CD4-positive, alpha-beta T cell treated with Interleukin-15 for 4 hours (primary cell): ENCODE results near the gene RIF1.
"Not testable (repeated sequence)": the region's sequence is repeated elsewhere in the genome, so short reads cannot be mapped to it uniquely, and the experiment has no call there.

ENCODE experiments used
- DNase-seq: peaks from one replicate; pipeline ENCODE4 v3.0.0-alpha.2; 2020; ENCODE audit warnings: low spot score

Gene RIF1

GRCh38 chr2:151409601-151410484, at the start of gene RIF1:
Gene RIF1 (plus strand): TSS chr2:151409902. CDS start chr2:151410424, 522 bp downstream.
- DNase-seq = peak; percentile 72

GRCh38 chr2:151361674-151362370, 47.9 kb upstream of the RIF1 start:
- DNase-seq = no peak

- no peak for DNase-seq
These were observed 46.0 kb upstream of the RIF1 start for GRCh38 chr2:151363709-151364108.

- no peak for DNase-seq
These were observed 42.1 kb upstream of the RIF1 start for GRCh38 chr2:151367571-151367970.

GRCh38 chr2:151374436-151374835, 35.3 kb upstream of the RIF1 start:
- no peak for DNase-seq

GRCh38 chr2:151379169-151379568, 30.5 kb upstream of the RIF1 start:
- no peak for DNase-seq

GRCh38 chr2:151380580-151381235, 29.0 kb upstream of the RIF1 start:
- no peak for DNase-seq

- no peak for DNase-seq
These were observed 28.4 kb upstream of the RIF1 start for GRCh38 chr2:151381266-151381665.

- no peak for DNase-seq
These were observed 21.7 kb upstream of the RIF1 start for GRCh38 chr2:151388011-151388410.

GRCh38 chr2:151391436-151391835, 18.3 kb upstream of the RIF1 start:
- DNase-seq = no peak

- no peak for DNase-seq
These were observed 15.2 kb upstream of the RIF1 start for GRCh38 chr2:151394509-151394908.

GRCh38 chr2:151395509-151396374, 14.0 kb upstream of the RIF1 start:
- no peak for DNase-seq

GRCh38 chr2:151399981-151400380, 9.7 kb upstream of the RIF1 start:
- DNase-seq = no peak

- no peak for DNase-seq
These were observed 8.6 kb upstream of the RIF1 start for GRCh38 chr2:151401149-151401548.

- no peak for DNase-seq
These were observed 5.8 kb upstream of the RIF1 start for GRCh38 chr2:151403914-151404313.

- DNase-seq = no peak
These were observed 4.3 kb upstream of the RIF1 start for GRCh38 chr2:151405376-151405775.

GRCh38 chr2:151407281-151407680, 2.4 kb upstream of the RIF1 start:
- DNase-seq = no peak

GRCh38 chr2:151408788-151409600, 708 bp upstream of the RIF1 start:
- DNase-seq = no peak

- DNase-seq = peak; percentile 33
These were observed 758 bp downstream of the RIF1 start for GRCh38 chr2:151410485-151410834.

GRCh38 chr2:151417650-151418049, 7.9 kb downstream of the RIF1 start:
- no peak for DNase-seq

GRCh38 chr2:151421681-151422080, 12.0 kb downstream of the RIF1 start:
- DNase-seq = not testable (repeated sequence)
